Esophagus squamous epithelium (tissue), 4 donors: Measurements from ENCODE around the gene SLC38A8.

Experiments
- CTCF ChIP-seq, 6 experiments: fragments of 450-650 bp in 4 of 6; fragments of 200-600 bp in 2 of 6; sonication (generic) in 2 of 6; IDR thresholded peaks; one replicate each; pipeline ENCODE4 v1.5.1; 2016 to 2019; ENCODE audit warnings: antibody characterized with exemption in 6 of 6, mild to moderate bottlenecking in 4 of 6, moderate library complexity in 4 of 6
- POLR2A ChIP-seq, 4 donors: fragments of 450-650 bp; IDR thresholded peaks; one replicate each; pipeline ENCODE4 v1.6.1; 2017; ENCODE audit warnings: antibody characterized with exemption in 4 of 4, mild to moderate bottlenecking in 4 of 4, moderate library complexity in 3 of 4

GRCh38 chr16:84040823-84041820 lies 1.5 kb downstream of the SLC38A8 start:
- TF ChIP-seq POLR2A (IDR thresholded peaks at IDR 0.05) = no peak
- TF ChIP-seq CTCF (IDR thresholded peaks at IDR 0.05) = no peak
